Peyer's patch (tissue), 4 donors: ENCODE data around the gene MIOX.

ENCODE experiments used
- POLR2A ChIP-seq, 2 donors: fragments of 450-650 bp; IDR thresholded peaks; one replicate each; pipeline ENCODE4 v1.5.1; 2017; ENCODE audit warnings: antibody characterized with exemption in 2 of 2, mild to moderate bottlenecking in 2 of 2, moderate library complexity in 2 of 2
- TF ChIP-seq, protein P1 (sequence below), 6 experiments: fragments of 450-650 bp in 4 of 6; fragments of 200-600 bp in 2 of 6; sonication (generic) in 1 of 6; IDR thresholded peaks; one replicate each; pipeline ENCODE4 v1.5.1; 2017 to 2019; ENCODE audit warnings: antibody characterized with exemption in 6 of 6, mild to moderate bottlenecking in 3 of 6, moderate library complexity in 1 of 6

- TF ChIP-seq, protein P1, sequence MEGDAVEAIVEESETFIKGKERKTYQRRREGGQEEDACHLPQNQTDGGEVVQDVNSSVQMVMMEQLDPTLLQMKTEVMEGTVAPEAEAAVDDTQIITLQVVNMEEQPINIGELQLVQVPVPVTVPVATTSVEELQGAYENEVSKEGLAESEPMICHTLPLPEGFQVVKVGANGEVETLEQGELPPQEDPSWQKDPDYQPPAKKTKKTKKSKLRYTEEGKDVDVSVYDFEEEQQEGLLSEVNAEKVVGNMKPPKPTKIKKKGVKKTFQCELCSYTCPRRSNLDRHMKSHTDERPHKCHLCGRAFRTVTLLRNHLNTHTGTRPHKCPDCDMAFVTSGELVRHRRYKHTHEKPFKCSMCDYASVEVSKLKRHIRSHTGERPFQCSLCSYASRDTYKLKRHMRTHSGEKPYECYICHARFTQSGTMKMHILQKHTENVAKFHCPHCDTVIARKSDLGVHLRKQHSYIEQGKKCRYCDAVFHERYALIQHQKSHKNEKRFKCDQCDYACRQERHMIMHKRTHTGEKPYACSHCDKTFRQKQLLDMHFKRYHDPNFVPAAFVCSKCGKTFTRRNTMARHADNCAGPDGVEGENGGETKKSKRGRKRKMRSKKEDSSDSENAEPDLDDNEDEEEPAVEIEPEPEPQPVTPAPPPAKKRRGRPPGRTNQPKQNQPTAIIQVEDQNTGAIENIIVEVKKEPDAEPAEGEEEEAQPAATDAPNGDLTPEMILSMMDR (IDR thresholded peaks at IDR 0.05) = no peak
- TF ChIP-seq POLR2A (IDR thresholded peaks at IDR 0.05) = no peak
Observed at GRCh38 chr22:50517495-50518260, 31.0 kb downstream of the MIOX start.
